ENCODE data around the gene TRUB2.

DNA sequence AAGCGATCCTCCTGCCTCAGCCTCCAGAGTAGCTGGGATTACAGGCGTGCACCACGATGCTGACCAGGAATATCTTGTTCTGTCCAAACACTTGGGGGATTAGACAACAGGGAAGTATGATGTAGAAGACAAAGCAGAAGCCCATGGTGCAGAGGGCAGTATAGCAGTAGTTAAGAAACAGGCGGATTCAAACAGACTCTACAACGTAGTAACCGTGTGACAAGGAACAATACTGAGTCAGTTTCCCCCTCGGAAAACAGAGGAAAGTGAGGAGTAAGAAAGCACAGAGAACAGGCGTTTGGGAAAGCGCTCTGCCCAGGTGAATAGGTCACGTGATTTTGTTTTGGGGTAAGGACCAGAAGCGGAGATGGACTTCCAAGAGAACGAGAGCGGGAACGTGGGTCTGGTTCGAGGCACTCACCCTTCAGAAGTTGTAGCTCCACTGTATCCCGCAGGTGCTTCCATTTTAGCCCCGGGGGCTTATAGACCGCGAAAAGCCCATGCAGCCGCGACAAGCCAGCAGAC is 306 bp downstream of the TRUB2 start:
- TF ChIP-seq TARDBP (IDR thresholded peaks at IDR 0.05) (no peak), LEF1 (IDR thresholded peaks at IDR 0.05; ENCODE audit: borderline replicate concordance) (no peak), ZNF384 (IDR thresholded peaks at IDR 0.05) (no peak), BHLHE40 (IDR thresholded peaks at IDR 0.05; ENCODE audit: borderline replicate concordance) (no peak), SUZ12 (IDR thresholded peaks at IDR 0.05) (no peak)
